Breast epithelium (tissue), 4 donors: ENCODE data around the gene AP3S2. TPM values are rescaled to one million over a fixed set of nuclear protein-coding genes. Genes with fewer than 3 reads are reported as not detected.
"Not testable (repeated sequence)": the region's sequence is repeated elsewhere in the genome, so short reads cannot be mapped to it uniquely, and the experiment has no call there.

Source experiments
- DNase-seq, 2 donors: peaks; one replicate each; pipeline ENCODE4 v3.0.0-alpha.2; 2019; ENCODE audit warnings: low spot score in 2 of 2
- H3K27ac ChIP-seq, 2 donors: fragments of 200-600 bp; sonication (generic) in 1 of 2; one replicate each; pipeline ENCODE4 v1.5.1; 2016 to 2019; ENCODE audit warnings: mild to moderate bottlenecking in 1 of 2
- H3K27me3 ChIP-seq, 2 donors: fragments of 200-600 bp; sonication (generic) in 1 of 2; one replicate each; pipeline versions ENCODE4 v1.5.1 to v1.6.0; 2017 to 2019; ENCODE audit warnings: control low read depth in 1 of 2, mild to moderate bottlenecking in 1 of 2
- H3K36me3 ChIP-seq: fragments of 200-600 bp; one replicate; pipeline ENCODE4 v1.5.1; 2019
- H3K4me1 ChIP-seq, 2 donors: fragments of 200-600 bp; sonication (generic); one replicate each; pipeline ENCODE4 v1.5.1; 2016 to 2019; ENCODE audit warnings: control low read depth in 1 of 2
- H3K4me3 ChIP-seq, 3 donors: fragments of 200-600 bp; sonication (generic); 1 replicate in 2 of 3; 2 replicates in 1 of 3; pipeline ENCODE4 v1.5.1; 2016 to 2019; ENCODE audit warnings: mild to moderate bottlenecking in 3 of 3, moderate library complexity in 2 of 3
- H3K9me3 ChIP-seq, 2 donors: fragments of 200-600 bp; sonication (generic) in 1 of 2; one replicate each; pipeline ENCODE4 v1.5.1; 2016 to 2019; ENCODE audit warnings: control low read depth in 1 of 2
- CTCF ChIP-seq, 3 donors: fragments of 450-650 bp; IDR thresholded peaks; one replicate each; pipeline ENCODE4 v1.5.1; 2016 to 2017; ENCODE audit warnings: antibody characterized with exemption in 3 of 3, mild to moderate bottlenecking in 3 of 3, moderate library complexity in 3 of 3
- POLR2A ChIP-seq: fragments of 450-650 bp; IDR thresholded peaks from one replicate; pipeline ENCODE4 v1.6.1; 2016; ENCODE audit warnings: antibody characterized with exemption, mild to moderate bottlenecking, moderate library complexity
- POLR2AphosphoS5 ChIP-seq, 3 donors: sonication (generic); formaldehyde crosslinking; IDR thresholded peaks; one replicate each; pipeline ENCODE4 v1.6.1; 2017; ENCODE audit warnings: antibody characterized with exemption in 3 of 3
- intact Hi-C: fragments of 100-400 bp; cut with DNase I; formaldehyde crosslinking; loops from one replicate; pipeline ENCODE4 v1.15.1; 2023; ENCODE audit warnings: low total_unique reads
- total RNA-seq, 3 donors: library from RNA; depleted of rRNA; stranded (reverse); fragments of >200 nt; gene quantifications; one replicate each; pipeline ENCODE4 v1.1.0, GENCODE V29; 2016

Gene AP3S2
- total RNA-seq, 3 donors from 2014 or later, result 37.4 to 57.4 (median 52.8) TPM

DNA sequence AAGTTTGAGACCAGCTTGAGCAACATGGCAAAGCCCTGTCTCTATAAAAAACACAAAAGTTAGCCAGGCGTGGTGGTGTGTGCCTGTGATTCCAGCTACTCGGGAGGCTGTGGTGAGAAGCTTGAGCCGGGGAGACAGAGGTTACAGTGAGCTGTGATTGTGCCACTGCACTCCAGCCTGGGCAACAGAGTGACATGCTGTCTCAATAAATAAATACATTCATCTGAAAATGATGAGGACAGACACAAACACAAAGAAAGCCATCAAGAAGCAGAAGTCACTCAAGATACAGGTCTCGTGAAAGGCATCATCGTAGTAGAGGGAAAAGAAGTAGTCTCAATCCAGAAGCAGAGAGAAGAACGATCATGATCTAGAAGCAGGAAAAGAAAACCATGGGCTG, 18.1 kb downstream of the AP3S2 start:
- Histone ChIP-seq H3K27me3 (no peaks in the 10 kb centered on the region), H3K4me3 (no peak overlapping the region), H3K36me3 (no peaks in the 10 kb centered on the region), H3K9me3 (no peaks in the 10 kb centered on the region), H3K4me1 (no peaks in the 10 kb centered on the region), H3K27ac (no peak overlapping the region)
- TF ChIP-seq POLR2AphosphoS5 (IDR thresholded peaks at IDR 0.05), result no peak
- no peak for TF ChIP-seq CTCF (IDR thresholded peaks at IDR 0.05)
- TF ChIP-seq POLR2A, result no peak
- DNase-seq, result no peak
- intact Hi-C loops, result loop anchor here (5.0 kb wide), 1 partner anchor 128 kb away; no protein-coding TSS in a partner anchor

- no peak overlapping the region for H3K27ac ChIP-seq
- no peak overlapping the region for H3K4me3 ChIP-seq
- DNase-seq, result peak; percentile 72 to 81
- TF ChIP-seq POLR2AphosphoS5 (IDR thresholded peaks at IDR 0.05), result peak in 2 of 3 donors; percentile 41 to 64
- peak; percentile 64 to 90 (median 82) for TF ChIP-seq CTCF (IDR thresholded peaks at IDR 0.05)
- TF ChIP-seq POLR2A, result no peak
- H3K36me3 ChIP-seq, result no peaks in the 10 kb centered on the region
- H3K27me3 ChIP-seq, result no peaks in the 10 kb centered on the region
- no peaks in the 10 kb centered on the region for H3K9me3 ChIP-seq
- intact Hi-C loops, result loop anchor here (5.0 kb wide), 1 partner anchor 128 kb away; no protein-coding TSS in a partner anchor
- no peaks in the 10 kb centered on the region for H3K4me1 ChIP-seq
Observed at GRCh38 chr15:89874926-89875564, 18.7 kb downstream of the AP3S2 start.

DNA sequence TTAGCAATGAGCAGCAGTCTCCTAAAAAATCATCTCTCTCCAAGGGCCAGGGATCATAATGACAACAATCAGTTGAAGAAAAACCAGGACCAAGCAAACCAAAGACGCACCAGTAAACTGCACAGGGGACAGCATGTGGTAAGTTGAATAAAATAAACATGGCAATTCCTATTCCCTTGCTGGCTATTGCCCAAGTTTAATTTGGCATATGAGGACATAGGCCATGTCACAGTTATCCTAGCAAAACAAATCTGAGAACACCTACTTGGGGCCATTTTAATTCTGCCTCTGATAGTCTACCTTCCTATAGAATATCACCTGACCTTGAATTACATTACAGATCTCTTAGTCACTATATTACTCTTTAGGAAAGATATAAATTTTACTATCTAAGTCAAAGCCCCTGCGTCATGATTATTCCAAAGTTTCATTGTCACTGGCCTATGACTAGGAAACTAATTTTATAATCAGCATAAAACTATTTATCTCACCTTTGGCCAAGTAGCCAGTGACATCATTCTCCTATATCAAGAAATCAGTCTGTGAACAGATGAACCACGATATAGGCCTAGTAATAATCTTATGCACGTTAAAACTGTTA, 23.0 kb downstream of the AP3S2 start:
- no peaks in the 10 kb centered on the region for H3K9me3 ChIP-seq
- no peaks in the 10 kb centered on the region for H3K4me1 ChIP-seq
- TF ChIP-seq CTCF (IDR thresholded peaks at IDR 0.05) (no peak), POLR2AphosphoS5 (IDR thresholded peaks at IDR 0.05) (no peak), POLR2A (no peak)
- no peak for DNase-seq
- intact Hi-C loops, result no loop called here
- no peak overlapping the region for H3K4me3 ChIP-seq
- H3K27ac ChIP-seq, result no peak overlapping the region
- no peaks in the 10 kb centered on the region for H3K27me3 ChIP-seq
- no peaks in the 10 kb centered on the region for H3K36me3 ChIP-seq

DNA sequence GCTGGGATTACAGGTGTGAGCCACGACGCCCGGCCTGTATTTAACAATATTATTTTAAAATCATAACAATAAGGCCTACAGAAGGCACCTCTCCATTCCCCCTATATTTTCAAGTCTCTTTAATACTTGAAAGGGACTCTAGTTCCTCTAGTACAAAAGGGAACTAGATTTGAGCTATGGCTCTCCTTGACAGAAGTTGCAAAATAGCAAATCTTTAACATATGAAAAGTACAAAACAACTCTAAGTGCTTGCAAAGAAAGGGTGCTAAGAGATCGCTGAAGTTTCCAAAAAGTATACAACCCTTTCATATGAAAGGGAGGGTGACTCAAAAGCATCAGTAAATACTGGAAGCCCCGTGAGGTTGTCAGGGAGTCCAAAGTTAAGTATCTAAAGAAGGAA, 23.8 kb downstream of the AP3S2 start:
- no peaks in the 10 kb centered on the region for H3K4me1 ChIP-seq
- H3K27me3 ChIP-seq, result no peaks in the 10 kb centered on the region
- intact Hi-C loops, result no loop called here
- no peak overlapping the region for H3K27ac ChIP-seq
- no peak overlapping the region for H3K4me3 ChIP-seq
- no peaks in the 10 kb centered on the region for H3K9me3 ChIP-seq
- no peak for TF ChIP-seq POLR2AphosphoS5 (IDR thresholded peaks at IDR 0.05)
- no peaks in the 10 kb centered on the region for H3K36me3 ChIP-seq
- no peak for DNase-seq

- H3K27ac ChIP-seq, H3K27me3 ChIP-seq, H3K4me1 ChIP-seq, H3K9me3 ChIP-seq, H3K4me3 ChIP-seq, DNase-seq, intact Hi-C loops, H3K36me3 ChIP-seq: not testable (repeated sequence)
Observed at GRCh38 chr15:89869490-89869889, 24.3 kb downstream of the AP3S2 start.

GRCh38 chr15:89864958-89865739, 28.6 kb downstream of the AP3S2 start:
- DNase-seq, result no peak

More at GRCh38 chr15:89864958-89865739, 28.6 kb downstream of the AP3S2 start:
- peak overlapping the region in 1 of 2 donors; percentile 11 for H3K27ac ChIP-seq
- no peaks in the 10 kb centered on the region for H3K27me3 ChIP-seq
- TF ChIP-seq POLR2A (no peak), POLR2AphosphoS5 (IDR thresholded peaks at IDR 0.05) (no peak), CTCF (IDR thresholded peaks at IDR 0.05) (no peak)
- intact Hi-C loops, result no loop called here
- no peaks in the 10 kb centered on the region for H3K9me3 ChIP-seq
- H3K4me1 ChIP-seq, result no peaks in the 10 kb centered on the region
- no peaks in the 10 kb centered on the region for H3K36me3 ChIP-seq
- no peak overlapping the region for H3K4me3 ChIP-seq
